Measurements from ENCODE around the gene RUFY1. TPM values are rescaled to one million over a fixed set of nuclear protein-coding genes. Genes with fewer than 3 reads are reported as not detected.

The RUFY1 gene
- total and polyA plus RNA-seq, 9 of the 15 experiments (the other 6 are each of a cell fraction or from before 2014, with no cell fraction given), result 5.0 to 41.7 (median 29.6) TPM

DNA sequence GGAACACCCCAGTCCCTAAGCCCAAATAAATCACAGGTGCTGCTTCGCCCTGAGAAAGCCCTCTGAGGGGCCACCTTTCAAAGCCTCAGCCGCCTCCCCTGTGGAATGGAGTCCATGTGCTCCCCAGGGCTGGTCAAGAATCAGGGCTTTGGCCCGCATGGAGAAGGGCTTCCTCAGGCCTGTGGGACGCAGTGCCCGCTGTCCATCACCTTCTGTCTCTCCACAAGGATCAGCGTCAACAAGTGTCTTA, 56.5 kb downstream of the RUFY1 start:
- 98% methylated on average over 6 of the region's 6 CpGs for WGBS (ENCODE audit: insufficient coverage, low coverage, missing lambda C conversion rate)
- CTCF ChIA-PET (ENCODE audit: low intra/inter-chr PET ratio), result no interaction called here

DNA sequence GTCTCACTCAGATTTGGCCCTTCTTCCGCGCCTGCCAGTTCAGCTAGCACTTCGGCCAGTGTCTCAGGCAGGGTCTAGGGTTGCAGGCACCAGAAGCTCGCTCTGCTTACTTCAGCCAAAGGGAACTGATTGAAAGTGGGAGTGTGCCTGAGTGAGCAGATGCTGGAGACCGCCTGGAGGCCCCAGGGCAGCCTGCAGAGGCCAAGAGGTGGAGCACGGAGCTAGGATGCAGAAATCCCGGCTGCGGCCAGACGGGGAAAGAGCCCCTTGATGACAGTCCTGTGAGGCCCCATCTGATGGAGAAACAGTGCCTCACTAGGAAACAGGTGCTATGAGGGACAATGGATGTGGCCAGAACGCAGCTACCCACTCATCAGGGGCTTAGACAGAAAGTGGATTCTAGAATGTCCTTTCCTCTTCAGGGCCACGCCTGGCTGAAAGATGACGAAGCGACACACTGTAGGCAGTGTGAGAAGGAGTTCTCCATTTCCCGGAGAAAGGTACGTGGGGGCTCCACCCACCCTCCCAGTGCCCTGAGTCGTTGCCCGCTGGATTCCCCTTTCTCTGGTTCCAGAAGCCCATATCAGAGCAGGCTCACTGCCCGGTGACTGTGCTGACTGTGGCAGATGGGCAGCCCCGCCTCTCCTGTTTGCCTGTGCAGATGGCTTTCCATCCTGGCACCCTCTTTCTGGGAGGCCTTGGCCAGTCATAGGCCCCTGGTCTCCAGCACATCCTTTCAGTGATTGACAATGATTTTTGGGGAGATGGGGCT, 57.0 kb downstream of the RUFY1 start:
- peak in 1 of 4 experiments; percentile 8 for DNase-seq (ENCODE audit: extremely low read depth in 1 of 4, low spot score in 3 of 4)
- ATAC-seq, result peak; percentile 2
- intact Hi-C loops (cut with micrococcal nuclease), result no loop called here

More for the DNA sequence above, 56.5 kb downstream of the RUFY1 start:
- intact Hi-C loops (cut with micrococcal nuclease), result no loop called here
- H3K4me2 ChIP-seq (ENCODE audit: insufficient read depth, low read length), result no peak overlapping the region
- H3K4me1 ChIP-seq (replicated peaks in 1 of 2; ENCODE audit: control insufficient read depth in 2 of 2, insufficient read depth in 2 of 2, low read length in 2 of 2), result peaks cover 5 to 15% of the 10 kb centered on the region in 2 experiments; a peak in 4 of 5 replicates
- no peak overlapping the region for H3K9ac ChIP-seq (ENCODE audit: insufficient read depth in 1 of 2, low read depth in 2 of 2, low read length in 2 of 2)
- H3K9me1 ChIP-seq (ENCODE audit: control insufficient read depth, insufficient read depth, low read length), result no peaks in the 10 kb centered on the region
- H3K9me3 ChIP-seq (replicated peaks; ENCODE audit: control insufficient read depth, insufficient read depth, low read depth, low read length), result no peaks in the 10 kb centered on the region
- 0 out of 2 replicates have a peak, but pooled peaks cover 3% of the 10 kb centered on the region for H4K20me1 ChIP-seq (replicated peaks; ENCODE audit: control insufficient read depth, insufficient read depth, low read length)
- in situ Hi-C loops (cut with MboI), result no loop called here
- H3K27ac ChIP-seq (ENCODE audit: extremely low read depth, low read depth, low read length), result no peak overlapping the region
- no peak overlapping the region for H3K4me3 ChIP-seq
- TF ChIP-seq SAFB (IDR thresholded peaks at IDR 0.05; ENCODE audit: borderline replicate concordance, low read depth, low read length), result no peak
- TF ChIP-seq, protein P1, sequence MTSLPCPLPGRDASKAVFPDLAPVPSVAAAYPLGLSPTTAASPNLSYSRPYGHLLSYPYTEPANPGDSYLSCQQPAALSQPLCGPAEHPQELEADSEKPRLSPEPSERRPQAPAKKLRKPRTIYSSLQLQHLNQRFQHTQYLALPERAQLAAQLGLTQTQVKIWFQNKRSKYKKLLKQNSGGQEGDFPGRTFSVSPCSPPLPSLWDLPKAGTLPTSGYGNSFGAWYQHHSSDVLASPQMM (CRISPR knock-in tag; IDR thresholded peaks at IDR 0.05), result no peak
- TF ChIP-seq NCOA1 (IDR thresholded peaks at IDR 0.05; ENCODE audit: low read depth), result no peak
- peaks cover 74% of the 10 kb centered on the region for H3K36me3 ChIP-seq (ENCODE audit: control insufficient read depth, insufficient read depth, low read length)
- H3K27me3 ChIP-seq (ENCODE audit: control insufficient read depth in 2 of 2, insufficient read depth in 2 of 2, low read length in 2 of 2), result no peaks in the 10 kb centered on the region
- H2AFZ ChIP-seq (ENCODE audit: low read depth, low read length), result no peak overlapping the region
- POLR2A ChIA-PET, result interaction anchor here (0.7 to 11.7 kb wide), 5 partner anchors 8 to 60 kb away, joined by 3 to 181 read pairs (median 6); partner anchors contain the start of gene HNRNPH1
- peak in 1 of 4 experiments; percentile 4 for DNase-seq (ENCODE audit: extremely low read depth in 1 of 4, low spot score in 3 of 4)
- no TSS peak for BruUV-seq (replicated peaks)
- no peak for ATAC-seq
- no peak for FAIRE-seq
- peaks cover 2% of the 10 kb centered on the region; the same call in 1 of the 3 replicates for H3K79me2 ChIP-seq (ENCODE audit: control insufficient read depth, insufficient read depth, low read length)

More for the DNA sequence above, 57.0 kb downstream of the RUFY1 start:
- H3K9ac ChIP-seq (ENCODE audit: insufficient read depth in 1 of 2, low read depth in 2 of 2, low read length in 2 of 2), result no peak overlapping the region
- no peak overlapping the region for H3K27ac ChIP-seq (ENCODE audit: extremely low read depth, low read depth, low read length)
- 0 out of 2 replicates have a peak, but pooled peaks cover 3% of the 10 kb centered on the region for H4K20me1 ChIP-seq (replicated peaks; ENCODE audit: control insufficient read depth, insufficient read depth, low read length)
- ChIA-PET CTCF (ENCODE audit: low intra/inter-chr PET ratio) (no interaction called here), POLR2A (interaction anchor here (0.8 to 11.7 kb wide), 6 partner anchors 8 to 1487 kb away, joined by 3 to 181 read pairs (median 4); partner anchors contain the start of gene HNRNPH1)
- H3K9me1 ChIP-seq (ENCODE audit: control insufficient read depth, insufficient read depth, low read length), result no peaks in the 10 kb centered on the region
- no peak overlapping the region for H2AFZ ChIP-seq (ENCODE audit: low read depth, low read length)
- H3K36me3 ChIP-seq (ENCODE audit: control insufficient read depth, insufficient read depth, low read length), result peaks cover 71% of the 10 kb centered on the region
- no peak for FAIRE-seq
- in situ Hi-C loops (cut with MboI), result no loop called here
- TF ChIP-seq POLR2A (conservative IDR thresholded peaks at IDR 0.05) (peak; percentile 16; the same call in 1 of the 2 replicates), ZNF133 (CRISPR knock-in tag; IDR thresholded peaks at IDR 0.05) (no peak), MTA3 (IDR thresholded peaks at IDR 0.05; ENCODE audit: borderline replicate concordance) (no peak), POLR2G (IDR thresholded peaks at IDR 0.05; ENCODE audit: low read depth, low read length) (peak; percentile 65), ZNF79 (CRISPR knock-in tag; IDR thresholded peaks at IDR 0.05; ENCODE audit: low read depth) (no peak), ZNF124 (CRISPR knock-in tag; IDR thresholded peaks at IDR 0.05) (no peak)
- TF ChIP-seq, protein P2, sequence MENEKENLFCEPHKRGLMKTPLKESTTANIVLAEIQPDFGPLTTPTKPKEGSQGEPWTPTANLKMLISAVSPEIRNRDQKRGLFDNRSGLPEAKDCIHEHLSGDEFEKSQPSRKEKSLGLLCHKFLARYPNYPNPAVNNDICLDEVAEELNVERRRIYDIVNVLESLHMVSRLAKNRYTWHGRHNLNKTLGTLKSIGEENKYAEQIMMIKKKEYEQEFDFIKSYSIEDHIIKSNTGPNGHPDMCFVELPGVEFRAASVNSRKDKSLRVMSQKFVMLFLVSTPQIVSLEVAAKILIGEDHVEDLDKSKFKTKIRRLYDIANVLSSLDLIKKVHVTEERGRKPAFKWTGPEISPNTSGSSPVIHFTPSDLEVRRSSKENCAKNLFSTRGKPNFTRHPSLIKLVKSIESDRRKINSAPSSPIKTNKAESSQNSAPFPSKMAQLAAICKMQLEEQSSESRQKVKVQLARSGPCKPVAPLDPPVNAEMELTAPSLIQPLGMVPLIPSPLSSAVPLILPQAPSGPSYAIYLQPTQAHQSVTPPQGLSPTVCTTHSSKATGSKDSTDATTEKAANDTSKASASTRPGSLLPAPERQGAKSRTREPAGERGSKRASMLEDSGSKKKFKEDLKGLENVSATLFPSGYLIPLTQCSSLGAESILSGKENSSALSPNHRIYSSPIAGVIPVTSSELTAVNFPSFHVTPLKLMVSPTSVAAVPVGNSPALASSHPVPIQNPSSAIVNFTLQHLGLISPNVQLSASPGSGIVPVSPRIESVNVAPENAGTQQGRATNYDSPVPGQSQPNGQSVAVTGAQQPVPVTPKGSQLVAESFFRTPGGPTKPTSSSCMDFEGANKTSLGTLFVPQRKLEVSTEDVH (IDR thresholded peaks at IDR 0.05; ENCODE audit: low read depth, partially characterized antibody), result no peak
- TF ChIP-seq, protein P3, sequence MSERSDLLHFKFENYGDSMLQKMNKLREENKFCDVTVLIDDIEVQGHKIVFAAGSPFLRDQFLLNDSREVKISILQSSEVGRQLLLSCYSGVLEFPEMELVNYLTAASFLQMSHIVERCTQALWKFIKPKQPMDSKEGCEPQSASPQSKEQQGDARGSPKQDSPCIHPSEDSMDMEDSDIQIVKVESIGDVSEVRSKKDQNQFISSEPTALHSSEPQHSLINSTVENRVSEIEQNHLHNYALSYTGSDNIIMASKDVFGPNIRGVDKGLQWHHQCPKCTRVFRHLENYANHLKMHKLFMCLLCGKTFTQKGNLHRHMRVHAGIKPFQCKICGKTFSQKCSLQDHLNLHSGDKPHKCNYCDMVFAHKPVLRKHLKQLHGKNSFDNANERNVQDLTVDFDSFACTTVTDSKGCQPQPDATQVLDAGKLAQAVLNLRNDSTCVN (CRISPR knock-in tag; IDR thresholded peaks at IDR 0.05), result no peak
- H3K4me1 ChIP-seq (replicated peaks in 1 of 2; ENCODE audit: control insufficient read depth in 2 of 2, insufficient read depth in 2 of 2, low read length in 2 of 2), result peaks cover 5 to 20% of the 10 kb centered on the region in 2 experiments; a peak in 4 of 5 replicates
- H3K9me3 ChIP-seq (replicated peaks; ENCODE audit: control insufficient read depth, insufficient read depth, low read depth, low read length), result no peaks in the 10 kb centered on the region
- H3K4me3 ChIP-seq, result no peak overlapping the region
- H3K27me3 ChIP-seq (ENCODE audit: control insufficient read depth in 2 of 2, insufficient read depth in 2 of 2, low read length in 2 of 2), result no peaks in the 10 kb centered on the region
- no peak overlapping the region for H3K4me2 ChIP-seq (ENCODE audit: insufficient read depth, low read length)
- no TSS peak for BruUV-seq (replicated peaks)
- WGBS (ENCODE audit: insufficient coverage, low coverage, missing lambda C conversion rate), result 88% methylated on average over 18 of the region's 19 CpGs
- H3K79me2 ChIP-seq (ENCODE audit: control insufficient read depth, insufficient read depth, low read length), result peaks cover 2% of the 10 kb centered on the region; the same call in 1 of the 3 replicates
